Panc1 (cell line): Measurements from ENCODE around the gene LAMTOR3.

Experiments used
- POLR2AphosphoS5 ChIP-seq: IDR thresholded peaks from 2 replicates; pipeline ENCODE4 v1.6.1; 2012; ENCODE audit warnings: mild to moderate bottlenecking, low read depth, low read length, moderate library complexity
- TCF7L2 ChIP-seq: IDR thresholded peaks from 2 replicates; pipeline ENCODE4 v1.6.1; 2011; ENCODE audit warnings: mild to moderate bottlenecking, low read depth, low read length, inconsistent platforms
- TF ChIP-seq, protein P1 (sequence below): fragments of 450-650 bp; IDR thresholded peaks from 2 replicates; pipeline ENCODE4 v1.5.1; 2017; ENCODE audit warnings: mild to moderate bottlenecking

DNA sequence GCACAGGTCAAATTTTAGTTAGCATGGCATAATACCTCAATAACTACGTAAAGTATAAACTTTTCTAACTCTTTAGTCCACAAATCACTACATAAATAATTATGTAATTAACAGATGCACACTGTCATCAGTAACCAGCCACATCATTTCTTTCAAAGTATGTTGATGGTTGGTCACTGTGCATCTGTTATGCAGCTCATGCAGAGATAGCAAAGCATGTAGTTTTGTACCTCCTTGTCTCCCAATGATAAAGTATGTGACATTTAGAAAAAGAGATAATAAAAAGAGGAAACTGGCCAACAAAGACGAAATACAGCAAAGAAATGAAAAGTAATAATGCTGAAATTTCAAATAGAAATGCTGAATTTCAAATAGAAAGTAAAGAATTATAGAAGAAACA is 2.9 kb downstream of the LAMTOR3 start:
- TF ChIP-seq, protein P1, sequence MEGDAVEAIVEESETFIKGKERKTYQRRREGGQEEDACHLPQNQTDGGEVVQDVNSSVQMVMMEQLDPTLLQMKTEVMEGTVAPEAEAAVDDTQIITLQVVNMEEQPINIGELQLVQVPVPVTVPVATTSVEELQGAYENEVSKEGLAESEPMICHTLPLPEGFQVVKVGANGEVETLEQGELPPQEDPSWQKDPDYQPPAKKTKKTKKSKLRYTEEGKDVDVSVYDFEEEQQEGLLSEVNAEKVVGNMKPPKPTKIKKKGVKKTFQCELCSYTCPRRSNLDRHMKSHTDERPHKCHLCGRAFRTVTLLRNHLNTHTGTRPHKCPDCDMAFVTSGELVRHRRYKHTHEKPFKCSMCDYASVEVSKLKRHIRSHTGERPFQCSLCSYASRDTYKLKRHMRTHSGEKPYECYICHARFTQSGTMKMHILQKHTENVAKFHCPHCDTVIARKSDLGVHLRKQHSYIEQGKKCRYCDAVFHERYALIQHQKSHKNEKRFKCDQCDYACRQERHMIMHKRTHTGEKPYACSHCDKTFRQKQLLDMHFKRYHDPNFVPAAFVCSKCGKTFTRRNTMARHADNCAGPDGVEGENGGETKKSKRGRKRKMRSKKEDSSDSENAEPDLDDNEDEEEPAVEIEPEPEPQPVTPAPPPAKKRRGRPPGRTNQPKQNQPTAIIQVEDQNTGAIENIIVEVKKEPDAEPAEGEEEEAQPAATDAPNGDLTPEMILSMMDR, result no peak
- no peak for TF ChIP-seq TCF7L2
- no peak for TF ChIP-seq POLR2AphosphoS5
